GM23248 (cell line): ENCODE data around the gene DUS2. TPM values are rescaled to one million over a fixed set of nuclear protein-coding genes. Genes with fewer than 3 reads are reported as not detected.

Source experiments
- DNase-seq: peaks from one replicate; pipeline ENCODE4 v3.0.0-alpha.2; 2015
- H2AFZ ChIP-seq: fragments of 200-600 bp; sonication (generic); 2 replicates; pipeline ENCODE4 v1.6.1; 2016; ENCODE audit warnings: antibody characterized with exemption
- H3F3A ChIP-seq: fragments of 200-600 bp; sonication (generic); 2 replicates; pipeline ENCODE4 v1.6.1; 2016; ENCODE audit warnings: mild to moderate bottlenecking, antibody characterized with exemption, mixed run types; ENCODE audit not compliant: insufficient read depth
- H3K27ac ChIP-seq: fragments of 200-600 bp; sonication (generic); 2 replicates; pipeline ENCODE4 v1.5.1; 2016; ENCODE audit warnings: mild to moderate bottlenecking
- H3K27me3 ChIP-seq: fragments of 200-600 bp; sonication (generic); replicated peaks from 2 replicates; pipeline ENCODE4 v1.6.1; 2016; ENCODE audit warnings: mild to moderate bottlenecking; ENCODE audit not compliant: insufficient read depth
- H3K36me3 ChIP-seq: fragments of 200-600 bp; sonication (generic); 2 replicates; pipeline ENCODE4 v1.6.1; 2016; ENCODE audit warnings: low read depth, mild to moderate bottlenecking
- H3K4me1 ChIP-seq: fragments of 200-600 bp; sonication (generic); 2 replicates; pipeline ENCODE4 v1.6.1; 2016; ENCODE audit warnings: mild to moderate bottlenecking; ENCODE audit not compliant: insufficient read depth
- H3K4me2 ChIP-seq: fragments of 200-600 bp; sonication (generic); one replicate; pipeline ENCODE4 v1.6.1; 2016; ENCODE audit warnings: mild to moderate bottlenecking; ENCODE audit not compliant: unreplicated experiment
- H3K4me3 ChIP-seq: fragments of 200-600 bp; sonication (generic); 2 replicates; pipeline ENCODE4 v1.5.1; 2016; ENCODE audit warnings: mild to moderate bottlenecking
- H3K79me2 ChIP-seq: fragments of 200-600 bp; sonication (generic); 2 replicates; pipeline ENCODE4 v1.6.1; 2016; ENCODE audit warnings: mild to moderate bottlenecking; ENCODE audit not compliant: insufficient read depth
- H3K9ac ChIP-seq: fragments of 200-600 bp; sonication (generic); 2 replicates; pipeline ENCODE4 v1.6.1; 2016; ENCODE audit warnings: mild to moderate bottlenecking
- H3K9me2 ChIP-seq: fragments of 200-600 bp; sonication (generic); 2 replicates; pipeline ENCODE4 v1.6.1; 2016; ENCODE audit warnings: mixed run types, mild to moderate bottlenecking, moderate library complexity; ENCODE audit not compliant: insufficient read depth
- H3K9me3 ChIP-seq: fragments of 200-600 bp; sonication (generic); one replicate; pipeline ENCODE4 v1.6.1; 2017; ENCODE audit warnings: low read depth
- H4K20me1 ChIP-seq: fragments of 200-600 bp; sonication (generic); 2 replicates; pipeline ENCODE4 v1.6.0; 2016; ENCODE audit not compliant: insufficient read depth
- EZH2 ChIP-seq: fragments of 200-600 bp; sonication (generic); IDR thresholded peaks from 2 replicates; pipeline ENCODE4 v1.6.1; 2018; ENCODE audit warnings: antibody characterized with exemption, mild to moderate bottlenecking; ENCODE audit not compliant: insufficient read depth, poor library complexity, severe bottlenecking
- EZH2phosphoT487 ChIP-seq: fragments of 200-600 bp; sonication (generic); IDR thresholded peaks from 2 replicates; pipeline ENCODE4 v1.6.1; 2018; ENCODE audit warnings: antibody characterized with exemption, moderate library complexity, mild to moderate bottlenecking, low read depth; ENCODE audit not compliant: insufficient read depth
- WGBS, 2 experiments: methylation state at CpG; one replicate each; pipeline ENCODE4 v1.1.6; 2015 to 2017; ENCODE audit warnings: low lambda C conversion rate in 2 of 2, low coverage in 1 of 2; ENCODE audit errors: missing lambda C conversion rate in 2 of 2; 5-methylcytosine and 5-hydroxymethylcytosine counted together
- in situ Hi-C: fragments of 300-500 bp; cut with MboI; formaldehyde crosslinking; loops from 2 replicates; pipeline ENCODE4 v1.15.0; 2020
- polyA plus RNA-seq: library from polyadenylated mRNA; unstranded; fragments of >200 nt; fragmentation: Nextera tagmentation; extraction: Ambion mirVana; gene quantifications from 2 replicates; pipeline ENCODE4 v1.2.1, GENCODE V29; 2016
- total RNA-seq: library from RNA; depleted of rRNA; stranded (reverse); fragments of >200 nt; shearing (Covaris generic); gene quantifications from 2 replicates; pipeline ENCODE4 v1.2.3, GENCODE V29; 2014; rRNA removed

The DUS2 gene
- total RNA-seq (18.4 and 25.8 TPM in 2 replicates), polyA plus RNA-seq (14.0 and 15.1 TPM in 2 replicates)

DNA sequence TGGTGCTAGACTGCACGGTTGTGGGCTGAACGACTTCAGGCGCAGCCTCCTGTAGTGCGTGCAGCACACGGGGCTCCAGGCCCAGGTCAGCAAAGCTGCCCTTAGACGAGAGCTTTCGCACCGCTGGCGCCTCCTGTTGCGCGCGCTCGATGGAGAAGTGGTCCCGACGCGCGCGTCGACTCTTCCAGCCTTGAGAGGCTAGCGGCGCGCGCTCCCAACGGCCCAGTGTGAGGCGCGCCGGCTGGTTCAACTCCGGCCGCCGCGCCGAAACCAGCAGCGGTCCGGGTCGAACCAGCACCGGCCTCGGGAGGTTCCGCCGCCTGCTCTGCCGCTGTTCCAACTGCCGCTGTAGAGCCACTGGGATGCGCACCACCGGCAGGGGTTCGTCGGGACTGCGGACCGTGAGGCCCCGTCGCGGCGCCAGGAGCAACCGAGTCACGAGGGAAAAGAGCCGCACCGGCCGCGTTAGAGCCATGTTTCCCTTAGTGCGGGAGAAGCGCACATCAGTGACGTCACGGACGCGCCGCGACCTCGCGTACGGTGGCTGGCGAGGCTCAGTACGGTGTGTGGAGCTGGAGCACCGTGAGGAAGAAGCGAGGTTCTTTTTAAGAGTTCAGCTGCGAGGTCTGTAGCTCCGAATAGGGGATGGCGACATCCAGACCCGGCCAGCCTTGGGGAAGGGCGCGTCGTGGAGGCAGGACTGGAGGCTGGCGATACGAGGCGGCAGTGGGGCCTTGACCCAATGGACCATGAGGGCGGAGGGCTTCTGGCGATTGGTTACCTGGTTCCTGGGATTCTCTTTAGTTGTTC lies at the start of gene DUS2, which contains the start of gene DDX28:
Gene DUS2, plus strand, starts transcription at position 557 of the 810 bp plus-strand sequence. CDS start 14,740 bp downstream, outside the sequence.
Gene DDX28, minus strand, starts transcription at position 505 of the 810 bp plus-strand sequence. Its CDS starts 30 bp downstream, at position 475.
- in situ Hi-C loops = no loop called here
- Histone ChIP-seq H3K9me3 (no peaks in the 10 kb centered on the region), H3K4me2 (peak within 1 kb of the TSS; percentile 91), H3K4me3 (peak within 1 kb of the TSS; percentile 91), H3K4me1 (peaks cover 16% of the 10 kb centered on the region), H3K79me2 (peaks cover 45% of the 10 kb centered on the region), H3K9me2 (no peaks in the 10 kb centered on the region), H3K36me3 (no peaks in the 10 kb centered on the region), H3K27me3 (no peaks in the 10 kb centered on the region), H3K27ac (peak within 1 kb of the TSS; percentile 78), H3K9ac (peak within 1 kb of the TSS; percentile 94), H3F3A (0 out of 2 replicates have a peak, but pooled peaks cover 4% of the 10 kb centered on the region), H2AFZ (peak within 1 kb of the TSS; percentile 81), H4K20me1 (no peaks in the 10 kb centered on the region)
- peak; percentile 94 for DNase-seq
- no peak for TF ChIP-seq EZH2
- TF ChIP-seq EZH2phosphoT487 = no peak
- WGBS, 2 experiments = 1% methylated on average over 73 to 80 of the region's 84 CpGs

DNA sequence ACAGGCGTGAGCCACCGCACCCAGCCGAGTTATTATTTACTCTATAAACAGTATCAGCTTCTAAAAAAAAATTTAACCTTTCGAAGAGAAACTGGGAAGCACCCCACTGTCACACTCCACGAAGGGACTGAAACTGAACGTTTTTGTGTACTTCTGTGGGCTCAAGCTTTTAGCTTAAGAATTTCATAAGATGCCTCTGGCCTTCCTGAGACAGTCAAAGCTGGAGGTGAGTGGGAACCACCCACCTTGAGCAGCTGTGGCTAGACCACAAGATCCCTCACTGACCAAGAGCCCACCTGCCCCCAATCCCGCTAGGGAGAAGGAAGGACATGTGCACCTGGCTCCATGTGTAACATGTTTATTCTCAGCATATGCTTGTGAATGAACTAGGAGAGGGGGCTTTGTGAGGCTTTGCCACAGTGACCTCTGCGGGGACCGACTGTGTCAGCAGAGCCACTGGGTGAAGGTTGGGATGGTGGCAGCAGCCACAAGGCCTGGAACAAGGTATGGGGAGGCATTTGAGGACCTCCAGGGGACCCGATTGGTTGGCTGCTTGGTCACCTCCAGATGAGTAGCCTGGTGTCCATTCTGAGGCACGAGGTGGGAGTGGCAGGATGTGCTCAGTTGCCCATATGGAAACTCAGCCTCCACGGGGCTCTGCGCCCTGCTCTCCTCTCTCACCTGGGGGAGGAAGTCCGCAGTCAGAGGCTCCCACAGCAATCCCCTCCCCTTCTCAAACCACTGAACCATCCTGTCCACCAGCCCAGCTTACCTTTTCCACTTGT lies 47.6 kb upstream of the DUS2 start:
- Histone ChIP-seq H3K36me3 (no peaks in the 10 kb centered on the region), H3K4me2 (no peak overlapping the region), H2AFZ (no peak overlapping the region), H3K79me2 (no peaks in the 10 kb centered on the region), H3K27me3 (no peaks in the 10 kb centered on the region), H3K27ac (no peak overlapping the region), H3K9me2 (no peaks in the 10 kb centered on the region), H4K20me1 (no peaks in the 10 kb centered on the region), H3K4me1 (no peaks in the 10 kb centered on the region), H3K9me3 (no peaks in the 10 kb centered on the region), H3F3A (no peaks in the 10 kb centered on the region), H3K9ac (no peak overlapping the region), H3K4me3 (no peak overlapping the region)
- in situ Hi-C loops = no loop called here
- DNase-seq = no peak
- WGBS, 2 experiments = 69% methylated on average over 13 to 14 of the region's 14 CpGs
- TF ChIP-seq EZH2phosphoT487 = no peak
- no peak for TF ChIP-seq EZH2

DNA sequence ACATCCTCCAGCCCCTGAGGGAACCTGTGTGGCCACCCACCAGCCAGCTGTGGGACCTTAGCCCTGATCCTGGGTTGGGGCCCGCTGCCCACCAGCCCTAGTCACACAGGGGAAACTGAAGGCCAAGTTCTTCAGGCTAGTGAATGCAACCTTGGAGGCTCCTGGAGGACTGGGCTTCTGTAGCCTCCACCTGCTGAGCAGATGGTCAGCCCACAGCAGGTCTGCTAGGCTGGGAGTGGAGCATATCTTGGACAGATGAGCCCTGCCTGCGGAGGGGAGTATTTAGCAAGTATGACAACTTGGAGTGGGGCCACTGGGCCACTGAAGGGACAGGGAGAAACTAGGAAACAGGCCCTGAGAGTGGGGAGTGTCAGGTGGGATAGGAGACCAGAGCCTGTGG lies 46.9 kb upstream of the DUS2 start:
- H3K9ac ChIP-seq = no peak overlapping the region
- no peaks in the 10 kb centered on the region for H3K36me3 ChIP-seq
- H3K4me1 ChIP-seq = no peaks in the 10 kb centered on the region
- WGBS, 2 experiments = 79 to 92% methylated on average over 2 of the region's 2 CpGs
- no peak overlapping the region for H3K27ac ChIP-seq
- H3F3A ChIP-seq = no peaks in the 10 kb centered on the region
- no peaks in the 10 kb centered on the region for H3K27me3 ChIP-seq
- no peaks in the 10 kb centered on the region for H3K9me2 ChIP-seq
- H3K9me3 ChIP-seq = no peaks in the 10 kb centered on the region
- TF ChIP-seq EZH2 (no peak), EZH2phosphoT487 (no peak)
- DNase-seq = no peak
- in situ Hi-C loops = no loop called here
- no peaks in the 10 kb centered on the region for H3K79me2 ChIP-seq
- H4K20me1 ChIP-seq = no peaks in the 10 kb centered on the region
- no peak overlapping the region for H2AFZ ChIP-seq
- no peak overlapping the region for H3K4me3 ChIP-seq
- H3K4me2 ChIP-seq = no peak overlapping the region

DNA sequence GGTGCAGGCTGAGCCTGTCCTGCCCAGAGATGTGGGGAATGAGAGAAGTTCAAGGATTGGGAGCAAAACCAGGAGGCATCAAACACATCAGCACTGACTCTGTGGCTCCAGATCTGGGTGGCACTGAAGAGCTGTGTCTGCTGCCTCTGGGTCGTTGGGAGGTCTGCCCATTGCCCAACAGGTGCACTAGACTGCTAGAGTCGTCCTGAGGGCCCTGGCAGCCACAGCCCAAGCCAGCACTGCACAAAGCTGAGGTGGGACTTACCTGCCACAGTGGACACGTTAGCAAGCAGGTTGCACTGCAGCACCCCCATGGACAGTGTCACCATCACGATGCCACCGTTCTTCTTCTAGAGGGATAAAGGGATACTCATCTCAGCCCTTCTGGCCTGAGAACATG lies 46.1 kb upstream of the DUS2 start:
- Histone ChIP-seq H3K9ac (no peak overlapping the region), H3F3A (no peaks in the 10 kb centered on the region), H3K36me3 (no peaks in the 10 kb centered on the region), H3K27me3 (no peaks in the 10 kb centered on the region), H4K20me1 (no peaks in the 10 kb centered on the region), H3K4me3 (no peak overlapping the region), H3K27ac (no peak overlapping the region), H3K9me3 (no peaks in the 10 kb centered on the region), H3K4me2 (no peak overlapping the region), H3K4me1 (no peaks in the 10 kb centered on the region), H3K9me2 (no peaks in the 10 kb centered on the region), H3K79me2 (no peaks in the 10 kb centered on the region), H2AFZ (no peak overlapping the region)
- 51 to 65% methylated on average over 3 to 5 of the region's 5 CpGs for WGBS, 2 experiments
- DNase-seq = no peak
- in situ Hi-C loops = no loop called here
- TF ChIP-seq EZH2phosphoT487 (no peak), EZH2 (no peak)
